Measurements from ENCODE around the gene CLDN6.

CLDN6 gene

DNA sequence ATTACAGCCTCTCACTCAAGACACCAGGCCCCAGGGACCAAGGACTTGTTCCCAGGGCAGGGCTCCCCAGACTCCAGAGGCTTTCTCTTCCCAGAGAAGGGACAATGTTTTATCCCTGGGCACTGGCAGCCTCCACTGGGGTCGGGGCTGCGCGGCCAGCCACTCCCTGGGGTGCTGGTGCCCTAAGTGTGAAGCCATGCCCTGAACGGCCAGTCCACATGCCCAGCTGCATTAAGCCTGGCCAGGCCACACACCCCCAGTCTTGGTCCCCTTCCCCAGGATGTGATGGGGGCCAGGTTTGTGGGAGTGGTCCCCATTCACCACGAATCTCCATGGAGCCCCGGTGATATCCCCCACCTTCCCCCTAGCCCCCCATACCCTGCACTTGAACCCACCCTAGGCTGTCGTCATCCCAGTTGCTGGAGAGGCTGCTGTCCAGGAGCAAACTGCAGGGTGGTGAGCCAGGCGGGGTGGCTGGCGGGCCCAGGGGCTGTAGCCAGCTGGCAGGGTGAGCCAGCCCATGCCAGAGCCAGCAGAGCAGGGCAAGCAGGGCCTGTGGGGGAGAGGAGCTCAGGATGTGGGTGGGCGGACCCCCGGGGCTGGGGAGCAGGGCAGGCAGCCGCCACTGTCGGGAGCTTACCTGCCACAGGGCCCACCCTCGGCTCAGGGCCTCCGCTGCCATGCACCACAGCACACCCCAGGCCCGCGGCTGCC is 44.2 kb downstream of the CLDN6 start:
- no peak for TF ChIP-seq CTCF (IDR thresholded peaks at IDR 0.05)
- no peak for DNase-seq (ENCODE audit: low spot score)

DNA sequence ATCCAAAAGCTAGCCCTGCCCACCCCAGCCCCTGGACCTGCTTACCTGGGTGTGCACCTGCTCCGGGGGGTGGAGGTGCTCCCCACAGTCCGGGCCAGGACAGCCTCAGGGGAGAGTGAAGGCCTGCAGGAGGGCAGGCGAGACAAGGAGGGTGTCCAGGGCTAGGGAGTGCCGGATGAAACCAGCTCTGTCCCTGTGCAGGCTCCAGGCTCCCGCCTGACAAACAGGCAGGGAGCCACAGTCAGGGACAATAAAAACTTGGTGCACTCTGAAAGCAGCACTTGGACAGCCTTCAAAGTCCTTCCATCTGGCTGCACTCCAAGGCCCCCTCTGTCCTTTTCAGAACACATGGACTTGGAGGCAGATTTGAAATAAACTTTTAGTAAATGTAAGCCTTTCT is 44.9 kb downstream of the CLDN6 start:
- Histone ChIP-seq H3K4me3 (no peak overlapping the region), H3K27ac (no peak overlapping the region)
- no peak for TF ChIP-seq CTCF (IDR thresholded peaks at IDR 0.05)
- DNase-seq (ENCODE audit: low spot score), result no peak

More for the DNA sequence above, 44.2 kb downstream of the CLDN6 start:
- Histone ChIP-seq H3K27ac (no peak overlapping the region), H3K4me3 (no peak overlapping the region)

- H3K4me3 ChIP-seq, result no peak overlapping the region
- no peak overlapping the region for H3K27ac ChIP-seq
- no peak for TF ChIP-seq CTCF (IDR thresholded peaks at IDR 0.05)
- DNase-seq (ENCODE audit: low spot score), result no peak
These were observed 45.8 kb downstream of the CLDN6 start for GRCh38 chr16:2971985-2972784.

DNA sequence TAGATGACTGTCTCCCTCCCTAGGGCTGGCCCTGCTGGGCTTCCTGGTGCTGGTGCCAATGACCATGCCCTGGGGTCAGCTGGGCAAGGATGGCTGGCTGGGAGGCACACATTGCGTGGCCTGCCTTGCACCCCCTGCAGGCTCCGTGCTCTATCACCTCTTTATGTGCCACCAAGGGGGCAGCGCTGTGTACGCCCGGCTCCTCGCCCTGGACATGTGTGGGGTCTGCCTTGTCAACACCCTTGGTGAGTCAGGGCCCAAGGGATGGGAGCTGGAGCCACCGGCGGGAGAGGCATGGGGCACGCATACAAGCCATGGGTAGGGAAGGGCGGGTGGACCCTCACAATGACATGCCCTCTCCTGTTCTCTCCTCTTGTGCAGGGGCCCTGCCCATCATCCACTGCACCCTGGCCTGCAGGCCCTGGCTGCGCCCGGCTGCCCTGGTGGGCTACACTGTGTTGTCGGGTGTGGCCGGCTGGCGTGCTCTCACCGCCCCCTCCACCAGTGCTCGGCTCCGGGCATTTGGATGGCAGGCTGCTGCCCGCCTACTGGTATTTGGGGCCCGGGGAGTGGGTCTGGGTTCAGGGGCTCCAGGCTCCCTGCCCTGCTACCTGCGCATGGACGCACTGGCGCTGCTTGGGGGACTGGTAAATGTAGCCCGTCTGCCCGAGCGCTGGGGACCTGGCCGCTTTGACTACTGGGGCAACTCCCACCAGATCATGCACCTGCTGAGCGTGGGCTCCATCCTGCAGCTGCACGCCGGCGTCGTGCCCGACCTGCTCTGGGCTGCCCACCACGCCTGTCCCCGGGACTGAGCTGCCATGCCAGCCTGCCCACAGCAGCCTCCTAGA is 46.6 kb downstream of the CLDN6 start:
- TF ChIP-seq CTCF (IDR thresholded peaks at IDR 0.05), result no peak
- H3K27ac ChIP-seq, result no peak overlapping the region
- no peak for DNase-seq (ENCODE audit: low spot score)
- no peak overlapping the region for H3K4me3 ChIP-seq

DNA sequence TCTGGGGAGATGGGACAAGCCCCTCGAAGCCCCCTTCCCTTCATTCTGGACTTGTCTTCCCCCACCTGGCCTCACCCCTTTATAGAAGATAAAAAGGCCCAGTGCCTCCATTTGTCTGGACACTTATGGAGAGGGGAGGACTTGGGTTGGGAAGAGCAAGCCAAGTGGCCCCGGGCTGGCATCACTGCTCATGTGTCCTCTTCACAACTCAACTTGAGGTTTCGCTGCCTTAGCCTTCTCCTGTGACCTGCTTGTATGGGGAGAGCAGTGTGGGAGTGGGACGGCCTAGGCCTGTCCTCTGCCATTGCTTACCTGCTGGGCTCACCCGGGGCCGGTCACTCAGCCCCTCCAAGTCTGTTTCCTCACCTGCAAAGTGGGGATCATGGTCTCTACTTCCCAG is 47.4 kb downstream of the CLDN6 start:
- TF ChIP-seq CTCF (IDR thresholded peaks at IDR 0.05), result no peak
- Histone ChIP-seq H3K4me3 (peak overlapping the region; percentile 74), H3K27ac (no peak overlapping the region)
- DNase-seq (ENCODE audit: low spot score), result no peak

- TF ChIP-seq CTCF (IDR thresholded peaks at IDR 0.05), result no peak
- DNase-seq (ENCODE audit: low spot score), result no peak
- H3K4me3 ChIP-seq, result peak overlapping the region; percentile 74
- peak overlapping the region in 1 of 2 donors; percentile 55 for H3K27ac ChIP-seq
These were observed 48.1 kb downstream of the CLDN6 start for GRCh38 chr16:2969545-2970521.
